K562 (cell line): ENCODE results near the gene GTPBP6. TPM values are rescaled to one million over a fixed set of nuclear protein-coding genes. Genes with fewer than 3 reads are reported as not detected.

Experiments
- ATAC-seq: fragments of 200-7000 bp; cut with Tn5 transposase; 3 replicates; pipeline ENCODE4 v1.9.1; 2020; ENCODE audit warnings: moderate library complexity
- BruUV-seq: library from RNA; stranded (reverse); fragments of 400-500 nt; replicated peaks from 2 replicates; lab custom pipeline; 2021; lab: Mats Ljungman, UMichigan
- CTCF ChIA-PET: fragments of 300-600 bp; formaldehyde crosslinking; extraction: SDS; loops from one replicate; lab custom pipeline; 2021; ENCODE audit warnings: low intra/inter-chr PET ratio; lab: Yijun Ruan, JAX
- POLR2A ChIA-PET: fragments of 300-600, 350-650 bp; sonication (Branson Sonifier 250); formaldehyde crosslinking; extraction: SDS; loops from one replicate; lab custom pipeline; 2021; ENCODE audit warnings: antibody characterized with exemption, inconsistent platforms; lab: Yijun Ruan, JAX
- DNase-seq, 4 experiments: peaks; one replicate each; pipeline versions ENCODE4 v3.0.0 to v3.0.0-alpha.2; 2011 to 2018; ENCODE audit warnings: low spot score in 3 of 4, mixed read lengths in 3 of 4; ENCODE audit errors: extremely low read depth in 1 of 4
- FAIRE-seq: peaks from 2 replicates; lab custom pipeline; 2011; peaks lifted over from hg19 to GRCh38; lab: Jason Lieb, UNC
- H2AFZ ChIP-seq: 2 replicates; pipeline ENCODE4 v1.6.0; 2011; ENCODE audit warnings: low read depth, low read length, control low read depth, inconsistent platforms
- H3K27ac ChIP-seq: fragments of 200-600 bp; 3 replicates; pipeline ENCODE4 v1.8.0; 2011; ENCODE audit warnings: low read depth, mild to moderate bottlenecking, control low read depth, inconsistent platforms, low read length, moderate library complexity, mixed read lengths; ENCODE audit errors: extremely low read depth
- H3K27me3 ChIP-seq, 2 experiments: fragments of 300-600 bp in 1 of 2; 2 replicates in 1 of 2; 3 replicates in 1 of 2; pipeline versions ENCODE4 v1.6.0 to v1.8.0; 2011; ENCODE audit warnings: inconsistent platforms in 2 of 2, low read length in 2 of 2, mild to moderate bottlenecking in 1 of 2, mixed read lengths in 1 of 2, moderate library complexity in 1 of 2; ENCODE audit not compliant: control insufficient read depth in 2 of 2, insufficient read depth in 2 of 2
- H3K36me3 ChIP-seq: fragments of 300-600 bp; 3 replicates; pipeline ENCODE4 v1.8.0; 2011; ENCODE audit warnings: mild to moderate bottlenecking, low read length, inconsistent platforms; ENCODE audit not compliant: control insufficient read depth, insufficient read depth
- H3K4me1 ChIP-seq, 2 experiments: fragments of 200-600 bp in 1 of 2; replicated peaks in 1 of 2; 2 replicates in 1 of 2; 3 replicates in 1 of 2; pipeline versions ENCODE4 v1.5.1 to v1.8.0; 2011; ENCODE audit warnings: inconsistent platforms in 2 of 2, low read length in 2 of 2, mild to moderate bottlenecking in 1 of 2, mixed read lengths in 1 of 2, moderate library complexity in 1 of 2; ENCODE audit not compliant: control insufficient read depth in 2 of 2, insufficient read depth in 2 of 2
- H3K4me2 ChIP-seq: 2 replicates; pipeline ENCODE4 v1.6.1; 2011; ENCODE audit warnings: low read length, control low read depth, inconsistent platforms, mixed read lengths; ENCODE audit not compliant: insufficient read depth
- H3K4me3 ChIP-seq: fragments of 200-600 bp; sonication (generic), shearing (Covaris generic); 2 replicates; pipeline ENCODE4 v1.5.1; 2016; ENCODE audit warnings: control low read depth, inconsistent platforms
- H3K79me2 ChIP-seq: fragments of 200-600 bp; 3 replicates; pipeline ENCODE4 v1.8.0; 2011; ENCODE audit warnings: low read length, inconsistent platforms; ENCODE audit not compliant: control insufficient read depth, insufficient read depth
- H3K9ac ChIP-seq, 2 experiments: 2 replicates each; pipeline versions ENCODE4 v1.6.0 to v1.6.1; 2011; ENCODE audit warnings: low read depth in 2 of 2, low read length in 2 of 2, control low read depth in 1 of 2, inconsistent platforms in 1 of 2, mild to moderate bottlenecking in 1 of 2, mixed read lengths in 1 of 2; ENCODE audit not compliant: insufficient read depth in 1 of 2
- H3K9me1 ChIP-seq: one replicate; pipeline ENCODE4 v1.6.0; 2011; ENCODE audit warnings: inconsistent platforms, mild to moderate bottlenecking, low read length, moderate library complexity; ENCODE audit not compliant: control insufficient read depth, insufficient read depth
- H3K9me3 ChIP-seq: replicated peaks from 2 replicates; pipeline ENCODE4 v1.5.1; 2011; ENCODE audit warnings: low read depth, low read length, inconsistent platforms; ENCODE audit not compliant: control insufficient read depth, insufficient read depth
- H4K20me1 ChIP-seq: replicated peaks from 2 replicates; pipeline ENCODE4 v1.6.1; 2011; ENCODE audit warnings: low read length, inconsistent platforms, mixed read lengths; ENCODE audit not compliant: control insufficient read depth, insufficient read depth
- CAMTA2 ChIP-seq: fragments of 250-450 bp; sonication (Bioruptor Pico); conservative IDR thresholded peaks from 2 replicates; pipeline ENCODE4 v1.5.1; 2022
- HIVEP1 ChIP-seq: fragments of 250-450 bp; sonication (Bioruptor Pico); IDR thresholded peaks from 2 replicates; pipeline ENCODE4 v1.4.0; 2020; ENCODE audit warnings: mild to moderate bottlenecking
- MEIS2 ChIP-seq: fragments of 450-650 bp; IDR thresholded peaks from 2 replicates; pipeline ENCODE4 v1.6.1; 2014; ENCODE audit warnings: mild to moderate bottlenecking; ENCODE audit not compliant: partially characterized antibody
- RBM34 ChIP-seq: fragments of 200-400 bp; formaldehyde crosslinking; IDR thresholded peaks from 2 replicates; pipeline ENCODE4 v1.6.1; 2018; ENCODE audit warnings: low read length, borderline replicate concordance; ENCODE audit not compliant: insufficient read depth
- SREBF2 ChIP-seq: sonication (generic); formaldehyde crosslinking; IDR thresholded peaks from 2 replicates; pipeline ENCODE4 v1.4.0; 2020; ENCODE audit warnings: mild to moderate bottlenecking, missing genetic modification reagents
- ZNF217 ChIP-seq: sonication (generic); formaldehyde crosslinking; IDR thresholded peaks from 2 replicates; pipeline ENCODE4 v1.8.0; 2022; ENCODE audit warnings: mild to moderate bottlenecking, missing genetic modification reagents
- ZNF253 ChIP-seq: fragments of 250-450 bp; sonication (Bioruptor Pico); conservative IDR thresholded peaks from 2 replicates; pipeline ENCODE4 v1.6.1; 2021; ENCODE audit warnings: mild to moderate bottlenecking
- ZNF668 ChIP-seq: fragments of 250-450 bp; sonication (Bioruptor Pico); IDR thresholded peaks from 2 replicates; pipeline ENCODE4 v1.8.0; 2022; ENCODE audit warnings: mild to moderate bottlenecking, inconsistent platforms
- WGBS: fragments of 100-300 bp; shearing (Covaris generic); methylation state at CpG from one replicate; pipeline ENCODE4 v1.1.6; 2016; ENCODE audit warnings: low coverage, mixed read lengths; ENCODE audit not compliant: insufficient coverage; ENCODE audit errors: missing lambda C conversion rate; 5-methylcytosine and 5-hydroxymethylcytosine counted together
- in situ Hi-C: fragments of 300-500 bp; cut with MboI; formaldehyde crosslinking; loops from 4 replicates; pipeline ENCODE4 v1.15.0; 2018; ENCODE audit warnings: inconsistent platforms, mixed read lengths
- intact Hi-C: fragments of 100-400 bp; cut with micrococcal nuclease; formaldehyde crosslinking; loops from 2 replicates; pipeline ENCODE4 v1.14.2; 2022
- polyA plus RNA-seq, 8 experiments: library from polyadenylated mRNA; depleted of rRNA in 4 of 8; stranded (reverse) in 5 of 8; unstranded in 3 of 8; fragments of >200 nt; fragmentation: Nextera tagmentation in 2 of 8; fragmentation: Illumina TruSeq in 1 of 8; extraction: Ambion mirVana in 2 of 8; extraction: Trizol in 1 of 8; gene quantifications; 2 replicates each; pipeline versions ENCODE4 v1.2.1 to v1.2.3, GENCODE V29; 2011 to 2014; ENCODE audit warnings: inconsistent platforms in 1 of 8, missing spikeins in 1 of 8
- total RNA-seq, 7 experiments: library from RNA; depleted of rRNA in 6 of 7; stranded (reverse); fragments of >200 nt in 6 of 7; fragmentation: Illumina TruSeq in 2 of 7; extraction: Trizol in 2 of 7; gene quantifications; 2 replicates each; pipeline versions ENCODE4 v1.2.1 to v1.2.3, GENCODE V29; 2011 to 2021; ENCODE audit warnings: low replicate concordance in 1 of 7
- TF ChIP-seq, protein P1 (sequence below): sonication (generic); formaldehyde crosslinking; IDR thresholded peaks from 2 replicates; pipeline ENCODE4 v1.8.0; 2022; ENCODE audit warnings: mild to moderate bottlenecking, missing genetic modification reagents, borderline replicate concordance

The GTPBP6 gene
- total and polyA plus RNA-seq, 9 of the 15 experiments (the other 6 are each of a cell fraction or from before 2014, with no cell fraction given): 0.24 to 35.2 (median 8.0) TPM

- Histone ChIP-seq H3K4me2 (no peak overlapping the region), H4K20me1 (no peaks in the 10 kb centered on the region), H3K79me2 (no peaks in the 10 kb centered on the region), H3K36me3 (no peaks in the 10 kb centered on the region), H3K27me3 (no peaks in the 10 kb centered on the region), H3K4me1 (0 out of 5 replicates have a peak, but pooled peaks cover 0 to 4% of the 10 kb centered on the region in 2 experiments), H3K9me3 (no peaks in the 10 kb centered on the region), H3K27ac (no peak overlapping the region), H3K9me1 (no peaks in the 10 kb centered on the region), H3K4me3 (no peak overlapping the region), H2AFZ (no peak overlapping the region), H3K9ac (no peak overlapping the region)
- in situ Hi-C loops: no loop called here
- no TSS peak for BruUV-seq
- ChIA-PET CTCF (no interaction called here), POLR2A (no interaction called here)
- no peak for DNase-seq
- FAIRE-seq: no peak
- TF ChIP-seq MEIS2: peak; percentile 22
- no peak for TF ChIP-seq ZNF217 (CRISPR knock-in tag)
- intact Hi-C loops: no loop called here
- 25% methylated on average over 9 of the region's 11 CpGs for WGBS
- ATAC-seq: no peak
Measured at GRCh38 chrX:348461-349117, 30.0 kb upstream of the GTPBP6 start.

GRCh38 chrX:347351-348117, 28.9 kb upstream of the GTPBP6 start:
- FAIRE-seq (no peak), ATAC-seq (no peak), DNase-seq (no peak)
- TF ChIP-seq SREBF2 (CRISPR knock-in tag) (no peak), CAMTA2 (CRISPR knock-in tag) (no peak), RBM34 (no peak), ZNF253 (CRISPR knock-in tag) (no peak), ZNF668 (no peak), HIVEP1 (CRISPR knock-in tag) (no peak)
- TF ChIP-seq, protein P1, sequence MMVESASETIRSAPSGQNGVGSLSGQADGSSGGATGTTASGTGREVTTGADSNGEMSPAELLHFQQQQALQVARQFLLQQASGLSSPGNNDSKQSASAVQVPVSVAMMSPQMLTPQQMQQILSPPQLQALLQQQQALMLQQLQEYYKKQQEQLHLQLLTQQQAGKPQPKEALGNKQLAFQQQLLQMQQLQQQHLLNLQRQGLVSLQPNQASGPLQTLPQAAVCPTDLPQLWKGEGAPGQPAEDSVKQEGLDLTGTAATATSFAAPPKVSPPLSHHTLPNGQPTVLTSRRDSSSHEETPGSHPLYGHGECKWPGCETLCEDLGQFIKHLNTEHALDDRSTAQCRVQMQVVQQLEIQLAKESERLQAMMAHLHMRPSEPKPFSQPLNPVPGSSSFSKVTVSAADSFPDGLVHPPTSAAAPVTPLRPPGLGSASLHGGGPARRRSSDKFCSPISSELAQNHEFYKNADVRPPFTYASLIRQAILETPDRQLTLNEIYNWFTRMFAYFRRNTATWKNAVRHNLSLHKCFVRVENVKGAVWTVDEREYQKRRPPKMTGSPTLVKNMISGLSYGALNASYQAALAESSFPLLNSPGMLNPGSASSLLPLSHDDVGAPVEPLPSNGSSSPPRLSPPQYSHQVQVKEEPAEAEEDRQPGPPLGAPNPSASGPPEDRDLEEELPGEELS (CRISPR knock-in tag): no peak
- no TSS peak for BruUV-seq
- ChIA-PET POLR2A (no interaction called here), CTCF (no interaction called here)
- Histone ChIP-seq H3K4me3 (no peak overlapping the region), H3K9ac (no peak overlapping the region), H3K9me3 (no peaks in the 10 kb centered on the region), H4K20me1 (no peaks in the 10 kb centered on the region), H2AFZ (no peak overlapping the region), H3K4me2 (no peak overlapping the region), H3K4me1 (0 out of 5 replicates have a peak, but pooled peaks cover 0 to 4% of the 10 kb centered on the region in 2 experiments), H3K36me3 (no peaks in the 10 kb centered on the region), H3K9me1 (no peaks in the 10 kb centered on the region), H3K27me3 (no peaks in the 10 kb centered on the region), H3K79me2 (no peaks in the 10 kb centered on the region), H3K27ac (no peak overlapping the region)
- in situ Hi-C loops: no loop called here
- WGBS: 89% methylated on average over 12 of the region's 59 CpGs
- intact Hi-C loops: no loop called here
